ENCODE data around the gene RECQL5. TPM values are rescaled to one million over a fixed set of nuclear protein-coding genes. Genes with fewer than 3 reads are reported as not detected.

Gene RECQL5
- total and polyA plus RNA-seq, 2 donors (not counting 1 experiment from before 2014, with no cell fraction given) = 58.5 to 70.5 TPM

- CTCF ChIA-PET = interaction anchor here (1.0 to 2.5 kb wide), 6 partner anchors 10 to 163 kb away, joined by 3 to 13 read pairs (median 4); partner anchors contain the start of genes LLGL2, SMIM5 and TSEN54
- H3K4me2 ChIP-seq (replicated peaks; ENCODE audit: low read depth, low read length, poor library complexity, severe bottlenecking) = no peak overlapping the region
Measured at GRCh38 chr17:75590849-75591721, 75.9 kb downstream of the RECQL5 start.

More at GRCh38 chr17:75590849-75591721, 75.9 kb downstream of the RECQL5 start:
- no peaks in the 10 kb centered on the region for H3K27me3 Mint-ChIP-seq
- no peaks in the 10 kb centered on the region for H3K27me3 ChIP-seq (replicated peaks in 1 of 4; ENCODE audit: control extremely low read depth in 1 of 4, control insufficient read depth in 3 of 4, insufficient read depth in 4 of 4, low read length in 3 of 4)
- peaks cover 0 to 14% of the 10 kb centered on the region in 2 experiments for H3K36me3 ChIP-seq (replicated peaks in 1 of 2; ENCODE audit: control extremely low read depth in 1 of 2, control insufficient read depth in 1 of 2, extremely low read depth in 1 of 2, insufficient read depth in 2 of 2, low read length in 1 of 2)
- H3K4me1 ChIP-seq (ENCODE audit: control insufficient read depth in 2 of 2, insufficient read depth in 2 of 2, low read length in 2 of 2) = peaks cover 4 to 20% of the 10 kb centered on the region in 2 donors
- ATAC-seq (ENCODE audit: low read depth) (no peak), DNase-seq (peak; percentile 27)
- H3K9me3 Mint-ChIP-seq (ENCODE audit: insufficient read depth) = no peaks in the 10 kb centered on the region
- POLR2A ChIA-PET = no interaction called here
- intact Hi-C loops (cut with micrococcal nuclease) = no loop called here
- H3K79me2 ChIP-seq (ENCODE audit: control insufficient read depth, insufficient read depth, low read length) = no peaks in the 10 kb centered on the region
- peaks cover 23% of the 10 kb centered on the region for H4K20me1 ChIP-seq (ENCODE audit: control insufficient read depth, insufficient read depth, low read length, poor library complexity, severe bottlenecking)
- no peak overlapping the region for H3K9ac ChIP-seq (ENCODE audit: low read length)
- no peak overlapping the region for H3K4me3 ChIP-seq (ENCODE audit: control extremely low read depth in 1 of 5, extremely low read depth in 1 of 5, insufficient read depth in 1 of 5, low read depth in 2 of 5, low read length in 4 of 5)
- H2AFZ ChIP-seq (ENCODE audit: insufficient read depth, low read depth, low read length, poor library complexity, severe bottlenecking) = no peak overlapping the region
- WGBS (ENCODE audit: insufficient coverage) = 89% methylated on average over 12 of the region's 12 CpGs
- H3K4me3 Mint-ChIP-seq = peak overlapping the region; percentile 67
- H3K27ac Mint-ChIP-seq = peak overlapping the region; percentile 74
- H3K27ac ChIP-seq (ENCODE audit: low read length in 2 of 2) = no peak overlapping the region
- H3K4me1 Mint-ChIP-seq = peaks cover 18% of the 10 kb centered on the region
- no peaks in the 10 kb centered on the region for H3K9me3 ChIP-seq (ENCODE audit: control extremely low read depth in 1 of 3, control insufficient read depth in 2 of 3, insufficient read depth in 1 of 3, low read length in 2 of 3)
- no peak for TF ChIP-seq EZH2 (IDR thresholded peaks at IDR 0.05; ENCODE audit: borderline replicate concordance, insufficient read depth, low read depth, low read length, poor library complexity, severe bottlenecking)
- TF ChIP-seq CTCF (IDR thresholded peaks at IDR 0.05) = no peak
